ENCODE measurements around the gene APOL5.

APOL5 gene

GRCh38 chr22:35721960-35722359 lies 4.3 kb downstream of the APOL5 start:
- Histone ChIP-seq H3F3A (ENCODE audit: insufficient read depth, low read length) (0 out of 2 replicates have a peak, but pooled peaks cover 4% of the 10 kb centered on the region), H3K4me2 (ENCODE audit: low read length) (no peak overlapping the region), H3K27ac (ENCODE audit: low read depth, low read length, poor library complexity, severe bottlenecking) (peak overlapping the region; percentile 47), H3K27me3 (ENCODE audit: insufficient read depth, low read length) (no peaks in the 10 kb centered on the region), H3K9ac (ENCODE audit: low read length) (no peak overlapping the region), H3K9me3 (ENCODE audit: low read length) (no peaks in the 10 kb centered on the region), H3K36me3 (ENCODE audit: insufficient read depth, low read length) (no peaks in the 10 kb centered on the region), H3K4me3 (ENCODE audit: low read depth, low read length, poor library complexity, severe bottlenecking) (no peak overlapping the region), H4K20me1 (ENCODE audit: insufficient read depth, low read length) (no peaks in the 10 kb centered on the region), H2AFZ (ENCODE audit: low read length) (no peak overlapping the region), H3K79me2 (ENCODE audit: insufficient read depth, low read length) (no peaks in the 10 kb centered on the region), H3K4me1 (ENCODE audit: insufficient read depth, low read length, severe bottlenecking) (peaks cover 42% of the 10 kb centered on the region), H3K9me2 (ENCODE audit: low read depth, low read length) (no peaks in the 10 kb centered on the region)
- TF ChIP-seq CTCF (IDR thresholded peaks at IDR 0.05; ENCODE audit: low read length), result no peak
- TF ChIP-seq EZH2 (IDR thresholded peaks at IDR 0.05; ENCODE audit: borderline replicate concordance, low read length), result no peak

GRCh38 chr22:35725521-35725920 lies 7.8 kb downstream of the APOL5 start:
- Histone ChIP-seq H3K9me3 (ENCODE audit: low read length) (no peaks in the 10 kb centered on the region), H3K79me2 (ENCODE audit: insufficient read depth, low read length) (no peaks in the 10 kb centered on the region), H3K27me3 (ENCODE audit: insufficient read depth, low read length) (no peaks in the 10 kb centered on the region), H3K4me2 (ENCODE audit: low read length) (no peak overlapping the region), H3F3A (ENCODE audit: insufficient read depth, low read length) (0 out of 2 replicates have a peak, but pooled peaks cover 4% of the 10 kb centered on the region), H4K20me1 (ENCODE audit: insufficient read depth, low read length) (no peaks in the 10 kb centered on the region), H3K9ac (ENCODE audit: low read length) (peak overlapping the region; percentile 41; the same call in 1 of the 2 replicates), H3K4me3 (ENCODE audit: low read depth, low read length, poor library complexity, severe bottlenecking) (no peak overlapping the region), H2AFZ (ENCODE audit: low read length) (no peak overlapping the region), H3K36me3 (ENCODE audit: insufficient read depth, low read length) (no peaks in the 10 kb centered on the region), H3K27ac (ENCODE audit: low read depth, low read length, poor library complexity, severe bottlenecking) (peak overlapping the region; percentile 90), H3K4me1 (ENCODE audit: insufficient read depth, low read length, severe bottlenecking) (peaks cover 59% of the 10 kb centered on the region), H3K9me2 (ENCODE audit: low read depth, low read length) (no peaks in the 10 kb centered on the region)
- TF ChIP-seq CTCF (IDR thresholded peaks at IDR 0.05; ENCODE audit: low read length) (no peak), EZH2 (IDR thresholded peaks at IDR 0.05; ENCODE audit: borderline replicate concordance, low read length) (no peak)

- 0 out of 2 replicates have a peak, but pooled peaks cover 4% of the 10 kb centered on the region for H3F3A ChIP-seq (ENCODE audit: insufficient read depth, low read length)
- H3K9me2 ChIP-seq (ENCODE audit: low read depth, low read length), result no peaks in the 10 kb centered on the region
- H3K4me2 ChIP-seq (ENCODE audit: low read length), result peak overlapping the region; percentile 36
- H3K4me3 ChIP-seq (ENCODE audit: low read depth, low read length, poor library complexity, severe bottlenecking), result no peak overlapping the region
- peak overlapping the region; percentile 41 for H3K9ac ChIP-seq (ENCODE audit: low read length)
- H3K36me3 ChIP-seq (ENCODE audit: insufficient read depth, low read length), result no peaks in the 10 kb centered on the region
- no peaks in the 10 kb centered on the region for H3K27me3 ChIP-seq (ENCODE audit: insufficient read depth, low read length)
- no peaks in the 10 kb centered on the region for H4K20me1 ChIP-seq (ENCODE audit: insufficient read depth, low read length)
- H2AFZ ChIP-seq (ENCODE audit: low read length), result peak overlapping the region; percentile 25; the same call in 1 of the 2 replicates
- H3K27ac ChIP-seq (ENCODE audit: low read depth, low read length, poor library complexity, severe bottlenecking), result peak overlapping the region; percentile 90
- no peaks in the 10 kb centered on the region for H3K79me2 ChIP-seq (ENCODE audit: insufficient read depth, low read length)
- TF ChIP-seq CTCF (IDR thresholded peaks at IDR 0.05; ENCODE audit: low read length) (peak; percentile 47), EZH2 (IDR thresholded peaks at IDR 0.05; ENCODE audit: borderline replicate concordance, low read length) (no peak)
- H3K9me3 ChIP-seq (ENCODE audit: low read length), result no peaks in the 10 kb centered on the region
- H3K4me1 ChIP-seq (ENCODE audit: insufficient read depth, low read length, severe bottlenecking), result peaks cover 63% of the 10 kb centered on the region
Measured at GRCh38 chr22:35726398-35726797, 8.7 kb downstream of the APOL5 start.
